ENCODE results near the gene GALNT2.

The GALNT2 gene

DNA sequence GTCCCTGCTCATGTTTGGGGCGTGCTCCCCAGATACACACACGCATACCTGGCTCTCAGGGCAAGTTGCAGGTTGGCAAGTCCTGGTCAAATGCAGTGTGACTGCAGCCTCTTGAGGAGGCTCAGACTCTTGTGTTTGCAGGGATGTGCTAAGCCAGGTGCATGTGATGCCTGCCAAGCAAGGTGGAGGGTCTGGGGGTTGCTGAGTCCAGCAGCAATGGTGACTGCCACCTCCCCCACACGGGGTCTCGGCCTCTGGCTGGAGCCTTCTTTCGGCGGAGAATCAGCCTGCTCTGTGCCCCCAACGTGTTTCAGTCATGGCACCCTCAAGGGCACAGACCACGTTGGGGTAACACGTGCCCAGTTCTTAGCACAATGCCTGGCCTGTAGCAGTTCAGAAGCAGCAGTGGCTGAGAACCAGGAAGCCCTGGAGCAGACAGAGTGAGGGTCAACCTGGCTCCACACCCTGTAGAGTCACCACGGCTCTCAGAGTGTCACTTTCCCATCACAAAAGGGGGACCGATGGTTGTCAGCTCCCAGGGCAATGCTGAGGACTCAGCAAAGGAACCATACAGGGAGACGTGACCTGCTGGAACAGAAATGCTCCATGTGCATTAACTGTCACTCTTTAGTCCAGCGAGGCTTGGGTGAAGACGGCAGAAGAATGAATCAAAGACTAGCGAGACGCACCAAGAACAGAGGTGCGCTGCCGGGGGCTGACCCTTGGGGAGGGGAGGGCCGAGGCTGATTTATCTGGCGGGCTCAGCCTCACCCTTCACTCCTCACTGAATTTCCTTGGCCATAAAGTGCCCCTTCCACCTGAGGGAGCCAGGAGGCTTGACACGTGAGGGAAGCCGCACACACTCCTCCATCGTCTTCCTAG lies 250.1 kb downstream of the GALNT2 start:
- DNase-seq (ENCODE audit: low read depth), result no peak
- TF ChIP-seq, protein P1, sequence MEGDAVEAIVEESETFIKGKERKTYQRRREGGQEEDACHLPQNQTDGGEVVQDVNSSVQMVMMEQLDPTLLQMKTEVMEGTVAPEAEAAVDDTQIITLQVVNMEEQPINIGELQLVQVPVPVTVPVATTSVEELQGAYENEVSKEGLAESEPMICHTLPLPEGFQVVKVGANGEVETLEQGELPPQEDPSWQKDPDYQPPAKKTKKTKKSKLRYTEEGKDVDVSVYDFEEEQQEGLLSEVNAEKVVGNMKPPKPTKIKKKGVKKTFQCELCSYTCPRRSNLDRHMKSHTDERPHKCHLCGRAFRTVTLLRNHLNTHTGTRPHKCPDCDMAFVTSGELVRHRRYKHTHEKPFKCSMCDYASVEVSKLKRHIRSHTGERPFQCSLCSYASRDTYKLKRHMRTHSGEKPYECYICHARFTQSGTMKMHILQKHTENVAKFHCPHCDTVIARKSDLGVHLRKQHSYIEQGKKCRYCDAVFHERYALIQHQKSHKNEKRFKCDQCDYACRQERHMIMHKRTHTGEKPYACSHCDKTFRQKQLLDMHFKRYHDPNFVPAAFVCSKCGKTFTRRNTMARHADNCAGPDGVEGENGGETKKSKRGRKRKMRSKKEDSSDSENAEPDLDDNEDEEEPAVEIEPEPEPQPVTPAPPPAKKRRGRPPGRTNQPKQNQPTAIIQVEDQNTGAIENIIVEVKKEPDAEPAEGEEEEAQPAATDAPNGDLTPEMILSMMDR (IDR thresholded peaks at IDR 0.05; ENCODE audit: control insufficient read depth, extremely low read depth, insufficient read depth), result no peak
- H3K4me3 ChIP-seq (ENCODE audit: low read depth, low read length), result no peak overlapping the region

DNA sequence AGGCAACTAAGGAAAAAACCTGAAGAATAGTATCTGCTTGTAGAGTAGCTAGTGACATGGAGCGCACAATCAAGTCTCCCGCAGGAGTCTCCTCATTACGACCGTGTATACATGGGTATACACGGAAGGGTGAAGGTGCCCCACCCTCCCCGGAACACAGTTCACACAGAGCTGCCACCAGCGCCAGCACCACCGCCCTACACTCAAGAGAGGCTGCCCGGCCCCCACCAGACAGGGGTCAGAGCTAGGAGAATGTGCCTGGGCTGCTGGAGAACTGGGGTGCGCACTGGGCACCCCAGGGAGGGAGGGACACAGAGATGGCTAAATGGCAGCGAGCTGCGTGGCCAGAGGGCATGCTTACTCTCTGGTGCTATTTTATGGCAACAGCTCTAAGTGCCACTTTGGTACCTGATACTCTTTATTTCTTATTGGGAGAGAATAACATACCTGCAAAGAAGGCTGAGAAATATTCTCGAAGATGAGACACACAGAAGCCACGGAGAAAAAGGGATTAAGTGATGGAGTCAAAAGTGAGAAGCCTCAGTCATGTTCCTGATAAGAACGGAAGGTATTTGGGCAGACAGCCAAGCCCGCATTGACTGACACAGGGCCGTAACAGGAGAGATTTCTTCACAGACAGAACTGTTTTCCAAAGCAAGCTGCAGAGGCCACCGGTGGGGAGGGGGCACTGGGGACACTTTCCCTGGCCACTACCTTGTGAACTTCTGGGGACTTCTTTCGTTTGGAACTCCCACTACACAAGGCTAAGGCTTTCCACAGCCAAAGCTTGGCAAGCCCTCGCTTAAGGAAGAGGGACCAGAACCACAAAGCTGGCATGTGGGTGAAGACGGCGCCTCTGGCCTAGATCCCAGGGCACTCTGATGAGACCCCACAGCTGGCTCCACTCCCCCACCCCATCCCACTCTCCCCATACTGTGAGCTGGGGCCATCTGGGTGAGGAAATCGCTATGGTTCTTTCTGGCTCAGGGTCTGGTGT lies 251.1 kb downstream of the GALNT2 start:
- peak; percentile 10 for DNase-seq (ENCODE audit: low read depth)

DNA sequence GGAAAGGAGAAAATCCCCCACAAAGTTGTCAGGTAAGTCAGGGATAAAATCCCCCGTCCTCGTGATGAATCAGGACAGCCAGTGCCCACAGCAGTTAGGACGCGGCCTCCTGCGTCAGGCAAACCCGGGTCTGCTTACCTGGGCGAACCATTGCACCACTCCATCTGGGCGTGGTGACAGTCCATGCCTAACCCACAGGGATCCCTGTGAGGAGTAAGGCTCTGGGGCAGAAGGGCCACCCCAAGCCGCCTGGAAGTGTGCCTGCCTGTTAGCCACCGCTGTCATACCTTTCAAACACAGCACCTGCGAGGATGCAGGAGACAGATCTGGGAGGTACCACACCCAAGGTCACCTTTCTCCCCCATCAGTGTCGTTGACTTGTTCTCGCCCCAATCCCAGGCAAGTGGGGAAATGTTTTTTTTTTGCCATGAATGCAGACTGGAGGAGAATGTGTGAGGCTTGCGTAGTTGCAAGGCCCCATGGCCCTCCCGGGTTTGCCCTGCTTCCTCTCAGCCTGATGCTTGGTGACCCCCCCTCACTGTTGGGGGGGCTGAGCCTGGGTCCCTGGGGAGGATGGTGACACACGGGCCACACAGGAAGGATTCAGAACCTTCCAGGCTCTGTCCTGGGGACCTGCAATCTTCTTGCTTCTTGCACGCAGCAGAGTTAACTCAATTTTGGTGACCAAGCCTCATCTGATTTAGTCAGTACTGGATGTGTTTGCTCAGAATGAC lies 252.1 kb downstream of the GALNT2 start:
- H3K4me3 ChIP-seq (ENCODE audit: low read depth, low read length), result no peak overlapping the region
- TF ChIP-seq, protein P1 (IDR thresholded peaks at IDR 0.05; ENCODE audit: control insufficient read depth, extremely low read depth, insufficient read depth), result no peak
- no peak for DNase-seq (ENCODE audit: low read depth)

More for the DNA sequence above, 251.1 kb downstream of the GALNT2 start:
- H3K4me3 ChIP-seq (ENCODE audit: low read depth, low read length), result no peak overlapping the region
- TF ChIP-seq, protein P1 (IDR thresholded peaks at IDR 0.05; ENCODE audit: control insufficient read depth, extremely low read depth, insufficient read depth), result no peak

GRCh38 chr1:230320804-230321203 lies 253.8 kb downstream of the GALNT2 start:
- no peak overlapping the region for H3K4me3 ChIP-seq (ENCODE audit: low read depth, low read length)
- TF ChIP-seq, protein P1 (IDR thresholded peaks at IDR 0.05; ENCODE audit: control insufficient read depth, extremely low read depth, insufficient read depth), result no peak
- DNase-seq (ENCODE audit: low read depth), result no peak

DNA sequence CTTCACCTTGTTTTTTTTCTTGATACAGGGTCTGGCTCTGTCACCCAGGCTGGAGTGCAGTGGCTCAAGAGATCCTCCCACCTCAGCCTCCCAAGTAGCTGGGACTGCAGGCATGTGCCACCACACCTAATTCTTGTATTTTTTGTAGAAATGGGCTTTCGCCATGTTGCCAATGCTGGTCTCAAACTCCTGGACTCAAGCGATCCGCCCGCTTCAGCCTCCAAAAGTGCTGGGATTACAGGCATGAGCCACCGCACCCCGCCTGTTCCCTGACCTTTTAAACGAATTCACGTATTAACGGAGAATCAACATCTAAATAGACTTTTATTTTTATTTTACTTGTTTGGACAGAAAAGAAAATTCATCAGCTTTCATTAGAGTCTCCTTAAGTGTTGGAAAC lies 254.3 kb downstream of the GALNT2 start:
- DNase-seq (ENCODE audit: low read depth), result no peak
- TF ChIP-seq, protein P1 (IDR thresholded peaks at IDR 0.05; ENCODE audit: control insufficient read depth, extremely low read depth, insufficient read depth), result no peak
- H3K4me3 ChIP-seq (ENCODE audit: low read depth, low read length), result no peak overlapping the region

DNA sequence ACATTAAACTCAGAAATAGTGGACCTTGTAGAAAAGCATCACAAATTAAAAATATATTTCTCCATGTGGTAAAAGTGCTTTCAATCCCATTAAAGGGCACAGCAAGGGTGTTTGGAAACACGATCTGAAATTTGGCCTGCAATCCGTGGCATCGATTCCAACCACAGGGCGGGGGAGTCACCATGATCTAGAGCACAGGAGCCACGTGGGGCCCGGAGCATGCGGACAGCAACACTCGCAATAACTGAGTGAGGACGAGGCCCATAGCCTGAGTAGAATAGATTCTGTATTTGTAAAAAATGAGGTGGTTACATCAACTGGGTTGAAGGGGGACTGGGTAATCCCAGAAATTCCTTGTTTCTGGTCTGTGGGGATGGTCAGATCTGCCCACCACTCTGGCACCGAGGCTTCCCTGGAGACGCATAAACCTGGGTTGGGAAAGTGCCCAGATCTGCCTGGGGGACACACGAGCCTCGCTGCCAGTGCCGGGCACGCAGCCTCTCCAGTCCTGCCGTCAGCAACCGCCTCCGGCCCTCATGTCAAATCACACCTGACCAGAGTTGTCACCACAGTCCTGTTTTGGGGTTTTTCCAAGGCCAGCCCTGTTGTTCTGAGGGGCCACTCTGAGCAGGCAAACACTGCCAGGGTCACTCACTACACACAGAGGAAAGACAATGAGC lies 254.8 kb downstream of the GALNT2 start:
- no peak for DNase-seq (ENCODE audit: low read depth)
- TF ChIP-seq, protein P1 (IDR thresholded peaks at IDR 0.05; ENCODE audit: control insufficient read depth, extremely low read depth, insufficient read depth), result no peak
- H3K4me3 ChIP-seq (ENCODE audit: low read depth, low read length), result no peak overlapping the region
